Ishikawa (cell line): ENCODE results near the gene TENM3.

ENCODE experiments used
- CEBPB ChIP-seq: IDR thresholded peaks from 2 replicates; pipeline ENCODE4 v1.6.1; 2012
- CREB1 ChIP-seq: IDR thresholded peaks from 2 replicates; pipeline ENCODE4 v1.6.1; 2012; ENCODE audit warnings: low read depth
- EGR1 ChIP-seq: IDR thresholded peaks from 2 replicates; pipeline ENCODE4 v1.6.1; 2012
- EP300 ChIP-seq: IDR thresholded peaks from 2 replicates; pipeline ENCODE4 v1.6.1; 2012; ENCODE audit warnings: borderline replicate concordance
- FOXM1 ChIP-seq: IDR thresholded peaks from 2 replicates; pipeline ENCODE4 v1.6.1; 2012; ENCODE audit warnings: low read depth, borderline replicate concordance
- MAX ChIP-seq: IDR thresholded peaks from 2 replicates; pipeline ENCODE4 v1.6.1; 2012
- RAD21 ChIP-seq: IDR thresholded peaks from 2 replicates; pipeline ENCODE4 v1.6.1; 2012; ENCODE audit warnings: low read depth
- TAF1 ChIP-seq: IDR thresholded peaks from 2 replicates; pipeline ENCODE4 v1.6.1; 2012; ENCODE audit warnings: low read depth, mild to moderate bottlenecking
- TCF12 ChIP-seq: IDR thresholded peaks from 2 replicates; pipeline ENCODE4 v1.6.1; 2012; ENCODE audit warnings: low read depth
- TEAD4 ChIP-seq: IDR thresholded peaks from 2 replicates; pipeline ENCODE4 v1.6.1; 2012
- YY1 ChIP-seq: IDR thresholded peaks from 2 replicates; pipeline ENCODE4 v1.6.1; 2012; ENCODE audit warnings: low read depth
- TF ChIP-seq, protein P1 (sequence below): IDR thresholded peaks from 2 replicates; pipeline ENCODE4 v1.6.1; 2012; ENCODE audit warnings: low read depth, mild to moderate bottlenecking

- TF ChIP-seq EP300: no peak
- TF ChIP-seq EGR1: no peak
- no peak for TF ChIP-seq CREB1
- no peak for TF ChIP-seq RAD21
- TF ChIP-seq YY1: no peak
- TF ChIP-seq FOXM1: no peak
- no peak for TF ChIP-seq MAX
- TF ChIP-seq TEAD4: no peak
- TF ChIP-seq, protein P1, sequence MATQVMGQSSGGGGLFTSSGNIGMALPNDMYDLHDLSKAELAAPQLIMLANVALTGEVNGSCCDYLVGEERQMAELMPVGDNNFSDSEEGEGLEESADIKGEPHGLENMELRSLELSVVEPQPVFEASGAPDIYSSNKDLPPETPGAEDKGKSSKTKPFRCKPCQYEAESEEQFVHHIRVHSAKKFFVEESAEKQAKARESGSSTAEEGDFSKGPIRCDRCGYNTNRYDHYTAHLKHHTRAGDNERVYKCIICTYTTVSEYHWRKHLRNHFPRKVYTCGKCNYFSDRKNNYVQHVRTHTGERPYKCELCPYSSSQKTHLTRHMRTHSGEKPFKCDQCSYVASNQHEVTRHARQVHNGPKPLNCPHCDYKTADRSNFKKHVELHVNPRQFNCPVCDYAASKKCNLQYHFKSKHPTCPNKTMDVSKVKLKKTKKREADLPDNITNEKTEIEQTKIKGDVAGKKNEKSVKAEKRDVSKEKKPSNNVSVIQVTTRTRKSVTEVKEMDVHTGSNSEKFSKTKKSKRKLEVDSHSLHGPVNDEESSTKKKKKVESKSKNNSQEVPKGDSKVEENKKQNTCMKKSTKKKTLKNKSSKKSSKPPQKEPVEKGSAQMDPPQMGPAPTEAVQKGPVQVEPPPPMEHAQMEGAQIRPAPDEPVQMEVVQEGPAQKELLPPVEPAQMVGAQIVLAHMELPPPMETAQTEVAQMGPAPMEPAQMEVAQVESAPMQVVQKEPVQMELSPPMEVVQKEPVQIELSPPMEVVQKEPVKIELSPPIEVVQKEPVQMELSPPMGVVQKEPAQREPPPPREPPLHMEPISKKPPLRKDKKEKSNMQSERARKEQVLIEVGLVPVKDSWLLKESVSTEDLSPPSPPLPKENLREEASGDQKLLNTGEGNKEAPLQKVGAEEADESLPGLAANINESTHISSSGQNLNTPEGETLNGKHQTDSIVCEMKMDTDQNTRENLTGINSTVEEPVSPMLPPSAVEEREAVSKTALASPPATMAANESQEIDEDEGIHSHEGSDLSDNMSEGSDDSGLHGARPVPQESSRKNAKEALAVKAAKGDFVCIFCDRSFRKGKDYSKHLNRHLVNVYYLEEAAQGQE: no peak
- TF ChIP-seq TCF12: no peak
- TF ChIP-seq CEBPB: no peak
- TF ChIP-seq TAF1: no peak
These were observed 523.0 kb downstream of the TENM3 start for GRCh38 chr4:182765987-182766856.
